ENCODE data around the gene STEAP1.
"Not testable (repeated sequence)": the region's sequence is repeated elsewhere in the genome, so short reads cannot be mapped to it uniquely, and the experiment has no call there.

Gene STEAP1

DNA sequence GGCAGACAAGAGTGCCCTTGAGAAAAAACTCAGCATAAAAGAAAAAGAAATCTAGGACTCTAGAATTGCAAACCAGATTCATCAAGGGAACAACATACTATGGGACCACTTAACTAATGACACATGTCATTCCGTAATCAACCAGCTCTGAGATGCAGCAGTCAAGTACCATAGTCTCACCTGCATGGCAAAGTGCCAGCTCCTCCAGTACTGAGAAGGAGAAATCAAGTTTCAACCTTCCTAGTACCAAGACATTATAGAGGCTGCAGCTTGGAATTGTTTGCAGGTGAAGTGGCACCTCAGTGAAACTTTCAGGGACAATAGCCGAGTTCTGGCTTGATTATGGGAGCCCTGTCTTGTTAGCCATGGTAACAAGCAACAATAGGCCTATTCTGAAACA is 11.5 kb downstream of the STEAP1 start:
- H3K4me3 ChIP-seq (ENCODE audit: low read length) = no peak overlapping the region
- no peak for TF ChIP-seq ZNF274 (IDR thresholded peaks at IDR 0.05; ENCODE audit: low read depth, low read length)

DNA sequence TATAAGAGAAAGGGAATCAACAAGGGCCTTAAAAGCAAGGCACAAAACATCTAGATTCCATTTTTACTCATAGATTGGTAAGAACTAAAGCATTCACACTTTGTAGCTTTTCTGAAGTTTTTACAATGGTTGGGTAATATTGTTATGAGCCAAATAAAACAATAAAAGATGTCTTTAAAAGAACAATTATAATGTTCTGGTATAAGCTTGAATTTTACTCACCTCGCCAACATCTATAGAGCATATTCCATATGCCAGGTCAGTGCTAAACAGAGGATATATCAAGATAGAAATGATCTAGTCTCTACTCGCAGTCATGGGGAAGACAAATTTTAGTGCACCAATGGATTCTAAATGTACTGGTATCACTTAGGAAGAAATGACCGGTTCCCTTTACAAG is 11.9 kb downstream of the STEAP1 start:
- TF ChIP-seq ZNF274 (IDR thresholded peaks at IDR 0.05; ENCODE audit: low read depth, low read length) = no peak
- H3K4me3 ChIP-seq (ENCODE audit: low read length) = no peak overlapping the region

DNA sequence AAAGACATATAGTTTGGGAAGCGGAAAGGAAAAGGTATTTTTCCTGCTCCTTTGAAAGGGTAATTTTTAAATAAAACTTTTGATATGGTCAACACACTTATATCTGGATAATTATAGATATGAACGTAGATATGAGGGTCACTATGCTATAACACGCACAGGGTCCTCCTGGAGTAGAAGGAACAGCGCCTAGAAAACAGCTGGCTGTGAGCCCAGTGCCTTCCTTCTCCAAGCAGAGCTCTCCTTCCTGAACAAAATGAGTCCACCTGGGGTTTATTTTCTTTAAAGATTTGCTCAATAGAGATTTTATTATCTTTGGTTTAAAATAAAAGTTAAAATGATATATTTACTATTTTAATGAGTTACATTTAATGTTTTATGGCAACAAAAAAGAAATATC is 13.1 kb downstream of the STEAP1 start:
- no peak overlapping the region for H3K4me3 ChIP-seq (ENCODE audit: low read length)
- TF ChIP-seq ZNF274 (IDR thresholded peaks at IDR 0.05; ENCODE audit: low read depth, low read length) = no peak

DNA sequence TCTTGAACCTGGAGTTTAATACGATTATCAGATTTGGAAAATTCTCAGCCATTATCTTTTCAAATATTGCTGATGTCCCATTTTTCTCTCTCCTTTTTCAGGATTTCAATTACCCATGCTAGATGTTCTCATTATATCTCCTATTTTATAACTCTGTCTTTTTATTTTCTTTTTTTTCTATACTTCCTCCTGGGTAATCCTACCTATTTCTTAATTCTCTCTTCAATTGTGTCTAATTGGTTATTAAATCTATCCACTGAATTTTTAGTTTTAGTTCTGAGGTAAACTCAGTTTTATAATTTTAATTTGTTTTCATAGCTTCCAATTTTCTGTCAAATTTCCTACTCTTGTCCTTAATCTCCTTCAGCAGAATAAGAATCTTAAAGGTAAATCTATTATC is 15.6 kb downstream of the STEAP1 start:
- TF ChIP-seq ZNF274 (IDR thresholded peaks at IDR 0.05; ENCODE audit: low read depth, low read length) = no peak
- no peak overlapping the region for H3K4me3 ChIP-seq (ENCODE audit: low read length)

DNA sequence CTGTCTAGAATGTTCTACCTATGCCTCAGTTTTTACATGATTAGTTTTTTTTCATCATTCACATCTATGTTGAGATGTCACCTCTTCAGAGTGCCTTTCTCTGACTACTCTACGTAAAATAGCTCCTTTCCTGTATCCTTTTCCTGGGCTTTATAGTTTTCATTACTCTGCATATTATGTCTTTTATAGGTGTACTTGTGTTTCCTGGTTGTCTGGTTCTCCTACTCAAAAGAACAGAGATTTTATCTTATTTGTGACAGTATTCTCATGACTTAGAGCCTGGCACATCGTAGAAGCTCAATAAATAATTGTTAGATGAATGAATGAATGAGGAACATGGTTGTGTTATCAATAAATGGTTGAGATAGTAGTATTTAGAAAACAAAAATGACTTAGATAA is 17.9 kb downstream of the STEAP1 start:
- no peak for TF ChIP-seq ZNF274 (IDR thresholded peaks at IDR 0.05; ENCODE audit: low read depth, low read length)
- H3K4me3 ChIP-seq (ENCODE audit: low read length) = no peak overlapping the region

DNA sequence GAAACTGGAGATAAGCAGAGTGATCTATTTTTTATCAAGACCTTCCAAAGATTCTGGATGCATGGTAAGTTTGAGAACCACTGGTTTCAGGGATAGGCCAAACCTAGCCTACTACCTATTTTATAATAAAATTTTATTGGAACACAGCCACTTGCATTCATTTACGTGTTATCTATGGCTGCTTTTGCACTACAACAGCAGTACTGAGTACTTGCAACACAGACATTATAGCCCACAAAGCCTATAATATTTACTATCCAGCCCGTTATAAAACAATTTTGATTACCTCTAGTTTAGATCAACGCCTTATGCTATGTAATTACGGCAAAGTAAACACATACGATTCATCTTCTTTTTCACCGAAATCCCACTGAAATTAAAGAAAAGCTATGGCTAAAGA is 18.4 kb downstream of the STEAP1 start:
- no peak overlapping the region for H3K4me3 ChIP-seq (ENCODE audit: low read length)
- no peak for TF ChIP-seq ZNF274 (IDR thresholded peaks at IDR 0.05; ENCODE audit: low read depth, low read length)

DNA sequence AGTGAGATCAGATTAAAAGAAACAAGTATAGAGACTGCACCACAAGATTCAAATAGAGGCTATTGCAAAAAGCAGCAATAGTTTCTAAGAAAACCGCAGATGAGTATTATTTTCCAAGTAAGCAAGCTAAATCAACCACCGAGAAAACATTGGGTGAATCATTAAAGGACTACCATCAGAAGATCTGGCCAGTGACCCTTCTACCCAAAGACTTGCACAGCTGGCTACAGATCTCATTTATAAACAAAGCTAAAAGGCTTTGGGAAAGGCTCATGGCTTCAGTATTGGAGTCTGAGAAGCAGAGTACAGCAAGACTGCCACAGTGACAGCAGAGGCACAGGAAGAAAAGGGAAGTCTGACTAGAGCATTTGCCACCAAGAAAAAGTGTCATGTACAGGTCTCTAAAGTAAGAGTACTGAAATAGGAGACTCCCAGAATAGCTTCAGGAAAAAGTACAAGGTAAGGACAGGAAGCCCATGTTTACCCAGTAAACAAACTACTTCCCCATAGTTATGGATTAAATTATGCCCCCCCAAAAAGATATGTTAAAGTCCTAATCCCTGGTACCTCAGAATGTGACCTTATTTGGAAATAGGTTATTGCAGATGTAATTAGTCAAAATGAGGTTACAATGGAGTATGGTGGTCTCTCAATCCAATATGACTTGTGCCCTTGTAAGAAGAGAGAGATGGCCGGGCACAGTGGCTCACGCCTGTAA is 19.0 kb downstream of the STEAP1 start:
- H3K4me3 ChIP-seq (ENCODE audit: low read length) = no peak overlapping the region
- no peak for TF ChIP-seq ZNF274 (IDR thresholded peaks at IDR 0.05; ENCODE audit: low read depth, low read length)

DNA sequence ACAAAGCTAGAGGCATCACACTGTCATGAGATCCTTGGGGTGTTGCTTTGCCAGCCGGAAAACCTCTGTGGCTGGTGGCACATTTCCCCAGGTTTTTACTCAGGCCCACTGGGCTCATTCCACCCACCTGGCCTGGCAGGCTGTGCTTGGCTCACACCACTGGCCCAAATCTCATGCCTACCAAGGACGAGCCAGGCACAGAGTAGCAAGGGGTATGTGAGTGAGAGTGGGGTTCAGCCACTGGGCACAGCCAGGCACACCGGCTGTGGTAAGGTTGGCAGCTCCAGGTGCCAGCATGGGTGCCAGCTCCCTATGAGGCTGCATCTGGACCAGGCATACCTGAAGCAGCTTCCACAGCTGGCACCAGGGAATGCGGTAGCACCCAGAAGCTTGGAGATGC is 21.4 kb downstream of the STEAP1 start:
- no peak for TF ChIP-seq ZNF274 (IDR thresholded peaks at IDR 0.05; ENCODE audit: low read depth, low read length)
- H3K4me3 ChIP-seq (ENCODE audit: low read length) = no peak overlapping the region

DNA sequence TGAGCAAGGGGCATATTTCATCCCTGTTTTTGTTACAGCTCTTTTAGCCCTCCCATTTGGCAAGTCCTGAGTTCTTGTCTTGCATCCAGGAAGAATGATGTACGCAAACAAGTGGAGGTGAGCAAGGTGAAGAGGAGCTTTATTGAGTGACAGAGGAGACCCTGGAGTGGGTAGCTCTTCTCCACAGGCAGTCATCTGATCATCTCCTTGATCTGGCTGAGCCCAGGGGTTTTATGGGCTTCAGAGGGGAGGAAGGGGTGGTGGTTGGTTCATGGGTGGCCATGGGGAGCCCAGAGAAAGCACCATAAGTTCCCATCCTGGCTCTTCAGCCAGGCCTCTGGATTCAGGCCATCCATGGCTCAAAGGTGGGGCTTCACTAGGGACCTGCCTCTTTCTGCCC is 21.9 kb downstream of the STEAP1 start:
- TF ChIP-seq ZNF274 (IDR thresholded peaks at IDR 0.05; ENCODE audit: low read depth, low read length) = no peak
- no peak overlapping the region for H3K4me3 ChIP-seq (ENCODE audit: low read length)

DNA sequence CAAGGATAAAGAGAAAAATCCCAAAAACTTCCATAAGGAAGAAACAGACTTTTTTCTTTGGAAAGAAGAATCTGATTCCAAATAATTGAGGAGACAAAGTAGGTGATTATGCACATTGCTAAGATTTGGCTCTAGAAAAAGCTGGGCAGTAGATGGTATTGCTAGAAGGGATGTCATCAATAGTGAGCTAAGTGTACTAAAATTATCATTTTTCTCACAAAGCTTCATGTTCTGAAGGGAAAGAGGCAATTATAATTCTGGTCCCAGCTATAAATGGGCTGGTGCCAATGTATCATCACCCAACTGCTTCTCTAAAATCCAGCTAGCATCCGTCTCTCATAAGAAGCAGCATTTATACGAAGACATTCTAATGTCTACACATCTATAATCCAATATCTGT is 23.9 kb downstream of the STEAP1 start:
- no peak overlapping the region for H3K4me3 ChIP-seq (ENCODE audit: low read length)

DNA sequence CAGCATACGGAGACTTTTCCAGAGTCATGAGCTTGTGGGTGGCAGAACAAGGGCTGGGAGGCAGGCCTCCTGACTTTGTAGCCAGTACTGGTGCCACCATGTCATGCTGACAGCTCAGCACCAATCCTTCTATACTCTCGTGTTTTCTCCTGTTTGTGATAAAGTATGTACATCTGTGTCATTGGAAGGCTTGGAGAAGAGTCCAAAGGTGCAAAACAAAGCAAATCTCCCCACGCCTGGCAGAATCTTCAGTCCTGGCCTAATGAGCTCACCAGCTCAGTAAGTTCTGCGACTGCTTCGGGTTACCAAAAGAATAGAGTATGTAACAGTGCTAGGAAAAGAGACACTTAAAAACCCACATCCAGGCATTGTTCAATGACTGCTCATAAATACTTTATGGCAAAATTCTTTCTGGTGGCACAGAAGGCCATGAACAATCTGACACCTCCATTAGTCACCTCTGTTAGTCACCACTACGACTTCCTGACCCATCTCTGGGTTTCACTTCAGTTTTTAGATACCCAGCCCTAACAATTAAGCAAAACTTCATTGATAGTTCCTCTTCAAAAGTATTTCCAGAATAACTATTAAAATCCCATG is 24.5 kb downstream of the STEAP1 start:
- H3K4me3 ChIP-seq (ENCODE audit: low read length) = no peak overlapping the region
- no peak for TF ChIP-seq ZNF274 (IDR thresholded peaks at IDR 0.05; ENCODE audit: low read depth, low read length)

More for the DNA sequence above, 23.9 kb downstream of the STEAP1 start:
- TF ChIP-seq ZNF274 (IDR thresholded peaks at IDR 0.05; ENCODE audit: low read depth, low read length) = no peak

DNA sequence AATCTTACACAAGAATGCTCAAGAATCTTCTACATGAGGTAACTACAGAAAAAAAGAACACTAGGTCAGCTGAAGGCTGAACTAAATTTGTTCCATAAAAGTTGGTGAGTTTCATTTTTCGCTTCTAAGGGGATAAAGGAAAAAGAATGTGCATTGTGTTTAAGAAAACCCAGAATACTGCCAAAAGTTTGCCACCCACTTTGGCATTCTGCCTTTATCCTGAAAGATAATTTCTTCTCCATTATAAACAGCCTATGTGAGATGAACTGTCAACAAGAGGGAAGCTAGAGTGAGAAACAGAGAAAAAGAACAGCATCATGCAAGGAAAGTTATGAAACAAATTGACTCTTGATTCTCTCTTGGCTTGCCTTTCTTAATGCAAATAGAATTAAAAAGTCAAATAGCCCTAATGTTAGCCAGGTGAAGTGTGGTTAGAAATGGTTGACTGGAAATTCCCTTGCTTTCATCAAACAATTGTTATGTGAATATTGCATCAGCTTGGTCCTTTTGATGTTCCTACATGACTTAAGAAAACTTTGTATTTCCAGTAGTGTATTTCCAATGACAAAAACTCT is 25.8 kb downstream of the STEAP1 start:
- no peak overlapping the region for H3K4me3 ChIP-seq (ENCODE audit: low read length)

DNA sequence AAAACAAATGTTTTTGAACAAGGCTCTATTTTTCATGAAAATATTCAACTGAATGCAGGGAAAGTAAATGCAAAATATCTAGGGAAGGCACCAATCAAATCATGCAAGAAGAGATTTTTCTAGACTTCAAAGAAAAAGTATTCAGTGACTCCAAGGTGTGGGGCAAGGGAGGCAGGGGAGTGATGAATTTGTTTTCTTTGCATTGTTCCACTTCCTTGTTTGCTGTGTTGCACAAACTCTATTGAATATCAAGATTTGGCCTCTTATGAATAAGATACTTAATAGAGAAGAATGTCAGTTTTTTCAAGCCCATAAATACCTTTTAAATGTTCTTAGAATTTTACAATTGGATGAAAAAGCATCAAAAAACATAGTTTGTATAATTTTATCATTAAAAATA is 26.4 kb downstream of the STEAP1 start:
- H3K4me3 ChIP-seq (ENCODE audit: low read length) = no peak overlapping the region
- no peak for TF ChIP-seq ZNF274 (IDR thresholded peaks at IDR 0.05; ENCODE audit: low read depth, low read length)

More for the DNA sequence above, 25.8 kb downstream of the STEAP1 start:
- TF ChIP-seq ZNF274 (IDR thresholded peaks at IDR 0.05; ENCODE audit: low read depth, low read length) = no peak

DNA sequence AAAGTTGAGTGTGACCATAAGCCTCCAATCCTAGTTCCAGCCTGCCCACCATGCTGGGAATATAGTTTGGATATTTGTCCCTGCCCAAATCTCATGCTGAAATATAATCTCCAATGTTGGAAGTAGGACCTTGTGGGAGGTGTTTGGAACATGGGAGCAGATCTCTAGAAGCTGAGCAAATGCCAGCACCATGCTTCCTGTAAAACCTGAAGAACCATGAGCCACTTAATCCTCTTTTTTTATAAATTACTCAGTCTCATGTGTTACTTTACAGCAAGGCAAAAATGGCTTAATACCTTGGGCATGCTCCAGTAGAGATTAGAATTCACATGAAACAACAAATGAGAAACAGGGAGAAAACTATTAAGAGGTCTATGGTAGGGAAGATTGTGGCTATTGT is 27.2 kb downstream of the STEAP1 start:
- no peak overlapping the region for H3K4me3 ChIP-seq (ENCODE audit: low read length)
- TF ChIP-seq ZNF274 (IDR thresholded peaks at IDR 0.05; ENCODE audit: low read depth, low read length) = no peak

DNA sequence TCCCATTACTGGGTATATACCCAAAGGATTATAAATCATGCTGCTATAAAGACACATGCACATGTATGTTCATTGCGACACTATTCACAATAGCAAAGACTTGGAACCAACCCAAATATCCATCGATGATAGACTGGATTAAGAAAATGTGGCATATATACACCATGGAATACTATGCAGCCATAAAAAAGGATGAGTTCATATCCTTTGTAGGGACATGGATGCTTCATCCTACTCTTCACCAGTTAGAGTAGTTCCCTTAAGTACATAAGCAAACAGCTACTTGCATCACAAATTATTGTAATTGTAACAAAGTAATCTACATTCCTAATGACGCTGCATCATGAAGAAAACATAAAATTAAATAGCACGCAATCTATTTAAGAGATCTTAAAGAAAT is 32.0 kb downstream of the STEAP1 start:
- H3K4me3 ChIP-seq (ENCODE audit: low read length) = not testable (repeated sequence)

Measured in GM08714 (cell line).